ENCODE data around the gene MUC5AC.
A peak's percentile ranks its signal among the peaks of the same experiment; 100 is the strongest.

Gene MUC5AC

GRCh38 chr11:1118755-1119603, 38.8 kb upstream of the MUC5AC start:
- DNase-seq: no peak
- no peak overlapping the region for H3K27ac Mint-ChIP-seq
- peaks cover 5% of the 10 kb centered on the region for H3K27me3 Mint-ChIP-seq
- no peaks in the 10 kb centered on the region for H3K9me3 Mint-ChIP-seq
- H3K4me1 Mint-ChIP-seq (ENCODE audit: low read depth): no peaks in the 10 kb centered on the region
- H3K4me3 Mint-ChIP-seq: no peak overlapping the region
- no peaks in the 10 kb centered on the region for H3K36me3 Mint-ChIP-seq (ENCODE audit: low read depth)

- Mint-ChIP-seq H3K36me3 (ENCODE audit: low read depth) (no peaks in the 10 kb centered on the region), H3K4me3 (no peak overlapping the region), H3K4me1 (ENCODE audit: low read depth) (no peaks in the 10 kb centered on the region), H3K9me3 (no peaks in the 10 kb centered on the region), H3K27ac (no peak overlapping the region), H3K27me3 (peaks cover 5% of the 10 kb centered on the region)
- DNase-seq: no peak
Observed at GRCh38 chr11:1119604-1120146, 38.1 kb upstream of the MUC5AC start.

GRCh38 chr11:1120532-1121330, 37.0 kb upstream of the MUC5AC start:
- Mint-ChIP-seq H3K9me3 (no peaks in the 10 kb centered on the region), H3K27ac (no peak overlapping the region), H3K27me3 (peaks cover 5% of the 10 kb centered on the region), H3K36me3 (ENCODE audit: low read depth) (no peaks in the 10 kb centered on the region), H3K4me1 (ENCODE audit: low read depth) (no peaks in the 10 kb centered on the region), H3K4me3 (no peak overlapping the region)
- DNase-seq: no peak

- Mint-ChIP-seq H3K27me3 (peaks cover 5% of the 10 kb centered on the region), H3K4me1 (ENCODE audit: low read depth) (no peaks in the 10 kb centered on the region)
Observed at GRCh38 chr11:1121331-1121812, 36.4 kb upstream of the MUC5AC start.

GRCh38 chr11:1121813-1122663, 35.7 kb upstream of the MUC5AC start:
- Mint-ChIP-seq H3K27me3 (peaks cover 5% of the 10 kb centered on the region), H3K4me3 (no peak overlapping the region), H3K4me1 (ENCODE audit: low read depth) (no peaks in the 10 kb centered on the region), H3K9me3 (no peaks in the 10 kb centered on the region), H3K36me3 (ENCODE audit: low read depth) (no peaks in the 10 kb centered on the region), H3K27ac (no peak overlapping the region)
- DNase-seq: peak; percentile 22

More at GRCh38 chr11:1121331-1121812, 36.4 kb upstream of the MUC5AC start:
- Mint-ChIP-seq H3K27ac (no peak overlapping the region), H3K4me3 (no peak overlapping the region), H3K9me3 (no peaks in the 10 kb centered on the region), H3K36me3 (ENCODE audit: low read depth) (no peaks in the 10 kb centered on the region)
- DNase-seq: no peak

- Mint-ChIP-seq H3K36me3 (ENCODE audit: low read depth) (no peaks in the 10 kb centered on the region), H3K4me3 (no peak overlapping the region), H3K4me1 (ENCODE audit: low read depth) (no peaks in the 10 kb centered on the region), H3K27ac (no peak overlapping the region), H3K9me3 (no peaks in the 10 kb centered on the region), H3K27me3 (peaks cover 5% of the 10 kb centered on the region)
- no peak for DNase-seq
Observed at GRCh38 chr11:1122664-1123002, 35.1 kb upstream of the MUC5AC start.

- Mint-ChIP-seq H3K4me3 (no peak overlapping the region), H3K36me3 (ENCODE audit: low read depth) (no peaks in the 10 kb centered on the region), H3K27me3 (peaks cover 5% of the 10 kb centered on the region), H3K27ac (no peak overlapping the region), H3K4me1 (ENCODE audit: low read depth) (no peaks in the 10 kb centered on the region), H3K9me3 (no peaks in the 10 kb centered on the region)
- peak; percentile 24 for DNase-seq
Observed at GRCh38 chr11:1123970-1124369, 33.8 kb upstream of the MUC5AC start.

- no peaks in the 10 kb centered on the region for H3K36me3 Mint-ChIP-seq (ENCODE audit: low read depth)
- no peaks in the 10 kb centered on the region for H3K4me1 Mint-ChIP-seq (ENCODE audit: low read depth)
- DNase-seq: peak; percentile 24
- no peaks in the 10 kb centered on the region for H3K9me3 Mint-ChIP-seq
- H3K27ac Mint-ChIP-seq: no peak overlapping the region
- H3K4me3 Mint-ChIP-seq: no peak overlapping the region
- H3K27me3 Mint-ChIP-seq: peaks cover 5% of the 10 kb centered on the region
Observed at GRCh38 chr11:1125803-1126202, 31.9 kb upstream of the MUC5AC start.

- Mint-ChIP-seq H3K36me3 (ENCODE audit: low read depth) (no peaks in the 10 kb centered on the region), H3K9me3 (no peaks in the 10 kb centered on the region), H3K4me3 (no peak overlapping the region), H3K27ac (no peak overlapping the region), H3K4me1 (ENCODE audit: low read depth) (no peaks in the 10 kb centered on the region), H3K27me3 (peaks cover 9% of the 10 kb centered on the region)
- peak; percentile 25 for DNase-seq
Observed at GRCh38 chr11:1126491-1126926, 31.2 kb upstream of the MUC5AC start.

GRCh38 chr11:1126935-1127663, 30.7 kb upstream of the MUC5AC start:
- peaks cover 14% of the 10 kb centered on the region for H3K27me3 Mint-ChIP-seq
- no peak overlapping the region for H3K27ac Mint-ChIP-seq
- DNase-seq: peak; percentile 9

GRCh38 chr11:1127664-1128162, 30.0 kb upstream of the MUC5AC start:
- Mint-ChIP-seq H3K4me1 (ENCODE audit: low read depth) (no peaks in the 10 kb centered on the region), H3K27ac (no peak overlapping the region), H3K27me3 (peaks cover 13% of the 10 kb centered on the region), H3K4me3 (no peak overlapping the region), H3K36me3 (ENCODE audit: low read depth) (no peaks in the 10 kb centered on the region), H3K9me3 (peaks cover under 1% of the 10 kb centered on the region)
- peak; percentile 6 for DNase-seq

More at GRCh38 chr11:1126935-1127663, 30.7 kb upstream of the MUC5AC start:
- no peak overlapping the region for H3K4me3 Mint-ChIP-seq
- no peaks in the 10 kb centered on the region for H3K4me1 Mint-ChIP-seq (ENCODE audit: low read depth)
- H3K9me3 Mint-ChIP-seq: no peaks in the 10 kb centered on the region
- no peaks in the 10 kb centered on the region for H3K36me3 Mint-ChIP-seq (ENCODE audit: low read depth)

GRCh38 chr11:1128311-1129142, 29.2 kb upstream of the MUC5AC start:
- Mint-ChIP-seq H3K4me1 (ENCODE audit: low read depth) (no peaks in the 10 kb centered on the region), H3K36me3 (ENCODE audit: low read depth) (no peaks in the 10 kb centered on the region), H3K27ac (no peak overlapping the region), H3K4me3 (no peak overlapping the region), H3K27me3 (peaks cover 13% of the 10 kb centered on the region), H3K9me3 (peaks cover 6% of the 10 kb centered on the region)
- peak; percentile 15 for DNase-seq

Measured in activated T-cell treated with anti-CD3 and anti-CD28 coated beads, Interleukin-2, amount 50 U/mL, for 24 hours (primary cell).